Breast epithelium (tissue), 4 donors: Measurements from ENCODE around the gene DPM2. TPM values are rescaled to one million over a fixed set of nuclear protein-coding genes. Genes with fewer than 3 reads are reported as not detected.
A peak's percentile ranks its signal among the peaks of the same experiment; 100 is the strongest.

Source experiments
- DNase-seq, 2 donors: peaks; one replicate each; pipeline ENCODE4 v3.0.0-alpha.2; 2019; ENCODE audit warnings: low spot score in 2 of 2
- H3K27ac ChIP-seq, 2 donors: fragments of 200-600 bp; sonication (generic) in 1 of 2; one replicate each; pipeline ENCODE4 v1.5.1; 2016 to 2019; ENCODE audit warnings: mild to moderate bottlenecking in 1 of 2
- H3K27me3 ChIP-seq, 2 donors: fragments of 200-600 bp; sonication (generic) in 1 of 2; one replicate each; pipeline versions ENCODE4 v1.5.1 to v1.6.0; 2017 to 2019; ENCODE audit warnings: control low read depth in 1 of 2, mild to moderate bottlenecking in 1 of 2
- H3K36me3 ChIP-seq: fragments of 200-600 bp; one replicate; pipeline ENCODE4 v1.5.1; 2019
- H3K4me1 ChIP-seq, 2 donors: fragments of 200-600 bp; sonication (generic); one replicate each; pipeline ENCODE4 v1.5.1; 2016 to 2019; ENCODE audit warnings: control low read depth in 1 of 2
- H3K4me3 ChIP-seq, 3 donors: fragments of 200-600 bp; sonication (generic); 1 replicate in 2 of 3; 2 replicates in 1 of 3; pipeline ENCODE4 v1.5.1; 2016 to 2019; ENCODE audit warnings: mild to moderate bottlenecking in 3 of 3, moderate library complexity in 2 of 3
- H3K9me3 ChIP-seq, 2 donors: fragments of 200-600 bp; sonication (generic) in 1 of 2; one replicate each; pipeline ENCODE4 v1.5.1; 2016 to 2019; ENCODE audit warnings: control low read depth in 1 of 2
- POLR2A ChIP-seq: fragments of 450-650 bp; IDR thresholded peaks from one replicate; pipeline ENCODE4 v1.6.1; 2016; ENCODE audit warnings: antibody characterized with exemption, mild to moderate bottlenecking, moderate library complexity
- POLR2AphosphoS5 ChIP-seq, 3 donors: sonication (generic); formaldehyde crosslinking; IDR thresholded peaks; one replicate each; pipeline ENCODE4 v1.6.1; 2017; ENCODE audit warnings: antibody characterized with exemption in 3 of 3
- intact Hi-C: fragments of 100-400 bp; cut with DNase I; formaldehyde crosslinking; loops from one replicate; pipeline ENCODE4 v1.15.1; 2023; ENCODE audit warnings: low total_unique reads
- total RNA-seq, 3 donors: library from RNA; depleted of rRNA; stranded (reverse); fragments of >200 nt; gene quantifications; one replicate each; pipeline ENCODE4 v1.1.0, GENCODE V29; 2016
- TF ChIP-seq, protein P1 (sequence below), 3 donors: fragments of 450-650 bp; IDR thresholded peaks; one replicate each; pipeline ENCODE4 v1.5.1; 2016 to 2017; ENCODE audit warnings: antibody characterized with exemption in 3 of 3, mild to moderate bottlenecking in 3 of 3, moderate library complexity in 3 of 3

Gene DPM2
- total RNA-seq, 3 donors from 2014 or later: 10.6 to 17.4 (median 17.1) TPM

- TF ChIP-seq, protein P1, sequence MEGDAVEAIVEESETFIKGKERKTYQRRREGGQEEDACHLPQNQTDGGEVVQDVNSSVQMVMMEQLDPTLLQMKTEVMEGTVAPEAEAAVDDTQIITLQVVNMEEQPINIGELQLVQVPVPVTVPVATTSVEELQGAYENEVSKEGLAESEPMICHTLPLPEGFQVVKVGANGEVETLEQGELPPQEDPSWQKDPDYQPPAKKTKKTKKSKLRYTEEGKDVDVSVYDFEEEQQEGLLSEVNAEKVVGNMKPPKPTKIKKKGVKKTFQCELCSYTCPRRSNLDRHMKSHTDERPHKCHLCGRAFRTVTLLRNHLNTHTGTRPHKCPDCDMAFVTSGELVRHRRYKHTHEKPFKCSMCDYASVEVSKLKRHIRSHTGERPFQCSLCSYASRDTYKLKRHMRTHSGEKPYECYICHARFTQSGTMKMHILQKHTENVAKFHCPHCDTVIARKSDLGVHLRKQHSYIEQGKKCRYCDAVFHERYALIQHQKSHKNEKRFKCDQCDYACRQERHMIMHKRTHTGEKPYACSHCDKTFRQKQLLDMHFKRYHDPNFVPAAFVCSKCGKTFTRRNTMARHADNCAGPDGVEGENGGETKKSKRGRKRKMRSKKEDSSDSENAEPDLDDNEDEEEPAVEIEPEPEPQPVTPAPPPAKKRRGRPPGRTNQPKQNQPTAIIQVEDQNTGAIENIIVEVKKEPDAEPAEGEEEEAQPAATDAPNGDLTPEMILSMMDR (IDR thresholded peaks at IDR 0.05): no peak
- no peak for TF ChIP-seq POLR2AphosphoS5 (IDR thresholded peaks at IDR 0.05)
- no peak for TF ChIP-seq POLR2A
- peaks cover 2% of the 10 kb centered on the region in 2 donors for H3K9me3 ChIP-seq
- no peak overlapping the region for H3K27ac ChIP-seq
- no peak for DNase-seq
- H3K36me3 ChIP-seq: peaks cover 9% of the 10 kb centered on the region
- no peaks in the 10 kb centered on the region for H3K27me3 ChIP-seq
- peaks cover 0 to 3% of the 10 kb centered on the region in 2 donors for H3K4me1 ChIP-seq
- intact Hi-C loops: no loop called here
- H3K4me3 ChIP-seq: no peak overlapping the region
Observed at GRCh38 chr9:127887792-127888191, 49.9 kb downstream of the DPM2 start.

DNA sequence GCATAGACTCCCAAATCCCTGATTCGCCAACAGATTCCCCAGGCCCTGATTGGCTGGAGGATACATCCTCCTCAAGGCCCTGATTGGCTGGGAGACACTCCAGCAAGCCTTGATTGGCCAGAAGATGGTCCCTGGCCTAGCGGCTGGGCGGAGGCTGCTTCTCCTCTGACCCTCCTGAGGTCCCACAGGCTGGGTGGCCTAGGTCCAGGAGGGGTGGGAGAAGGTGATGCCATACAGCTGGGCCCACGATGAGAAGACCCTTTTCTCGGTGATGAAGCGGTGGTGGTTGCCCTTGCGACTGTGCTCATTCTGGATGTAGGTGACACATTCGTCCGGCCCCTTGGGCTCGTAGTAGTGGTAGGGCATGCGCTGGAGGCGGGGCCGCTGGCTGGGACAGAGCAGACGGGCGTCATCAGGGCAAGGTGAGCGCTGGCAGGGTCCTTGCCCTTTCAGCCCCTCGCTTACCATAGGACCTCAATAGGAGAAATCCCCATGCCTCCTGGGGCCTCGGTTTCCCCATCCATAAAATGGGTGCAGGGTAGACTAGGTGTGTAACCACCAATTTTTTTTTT is 51.2 kb downstream of the DPM2 start:
- DNase-seq: no peak
- intact Hi-C loops: no loop called here
- Histone ChIP-seq H3K9me3 (no peaks in the 10 kb centered on the region), H3K27ac (peak overlapping the region in 1 of 2 donors; percentile 71), H3K36me3 (peaks cover 9% of the 10 kb centered on the region), H3K4me1 (peaks cover 0 to 3% of the 10 kb centered on the region in 2 donors), H3K27me3 (no peaks in the 10 kb centered on the region), H3K4me3 (no peak overlapping the region)
- TF ChIP-seq POLR2AphosphoS5 (IDR thresholded peaks at IDR 0.05) (no peak), POLR2A (no peak)
- TF ChIP-seq, protein P1 (IDR thresholded peaks at IDR 0.05): no peak

DNA sequence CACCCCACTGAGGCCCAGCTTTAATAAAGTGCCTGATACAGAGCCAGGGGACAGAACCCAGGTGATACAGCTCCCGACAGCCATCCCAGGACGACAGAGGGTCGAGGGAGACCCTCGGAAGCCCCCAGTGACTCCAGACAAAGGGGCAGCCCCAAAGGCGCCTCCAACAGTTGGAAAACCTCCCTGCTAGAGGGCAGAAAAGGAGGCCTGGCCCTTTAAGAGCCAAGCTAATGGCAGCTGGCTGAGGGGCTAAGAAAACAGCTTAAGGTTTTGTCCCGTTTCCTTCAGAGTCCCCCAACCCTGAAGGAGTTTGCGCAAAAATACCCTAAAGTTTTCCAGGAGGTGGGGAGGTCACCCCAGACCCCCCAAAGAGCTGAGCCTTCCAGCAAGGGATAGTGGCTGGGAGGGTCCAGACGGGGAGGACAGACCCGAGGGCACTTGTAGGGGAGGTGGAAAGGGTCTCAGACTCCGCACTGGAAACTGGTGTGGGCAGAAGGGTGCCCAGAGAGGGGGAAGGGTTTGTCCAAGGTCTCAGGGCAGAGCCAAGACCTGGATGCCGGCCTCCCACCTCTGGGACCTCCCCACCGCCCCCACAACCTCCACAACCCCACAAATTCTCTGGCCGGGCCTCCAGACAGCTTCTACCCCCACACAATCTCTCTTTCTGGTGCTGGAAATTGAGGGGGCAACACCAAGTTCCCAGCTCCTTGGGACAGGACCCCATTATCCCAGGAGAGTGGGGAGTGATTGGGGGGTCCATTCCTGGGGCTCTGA is 52.0 kb downstream of the DPM2 start:
- no peaks in the 10 kb centered on the region for H3K27me3 ChIP-seq
- no peak overlapping the region for H3K4me3 ChIP-seq
- no peak for DNase-seq
- peaks cover 9% of the 10 kb centered on the region for H3K36me3 ChIP-seq
- TF ChIP-seq, protein P1 (IDR thresholded peaks at IDR 0.05): no peak
- no peak for TF ChIP-seq POLR2A
- TF ChIP-seq POLR2AphosphoS5 (IDR thresholded peaks at IDR 0.05): no peak
- H3K27ac ChIP-seq: peak overlapping the region; percentile 17 to 71
- peaks cover 0 to 3% of the 10 kb centered on the region in 2 donors for H3K4me1 ChIP-seq
- H3K9me3 ChIP-seq: no peaks in the 10 kb centered on the region
- intact Hi-C loops: no loop called here

Other genes starting within 250 kb of the DPM2 start
- 1 to 10 TPM in 2 of 3 donors, not detected in 1; 2.0 TPM for gene CFAP157, start 230.9 kb downstream of the DPM2 start, total RNA-seq
- 10 to 100 TPM; 19.0 to 26.2 (median 23.3) TPM for gene PTRH1, start 222.2 kb downstream of the DPM2 start, total RNA-seq
- under 1 TPM; under 0.01 to 0.59 (median 0.16) TPM for gene TTC16, start 221.8 kb downstream of the DPM2 start, total RNA-seq
- gene TOR2A, start 202.6 kb downstream of the DPM2 start, total RNA-seq: 10 to 100 TPM in 1 of 3 donors, 1 to 10 TPM in 2; 9.5 to 16.7 (median 9.6) TPM
- gene SH2D3C, start 159.2 kb downstream of the DPM2 start, total RNA-seq: 10 to 100 TPM in 1 of 3 donors, 1 to 10 TPM in 2; 6.0 to 15.4 (median 6.9) TPM
- gene CDK9, start 151.8 kb downstream of the DPM2 start, total RNA-seq: 10 to 100 TPM; 60.0 to 70.4 (median 63.9) TPM
- gene FPGS, start 135.0 kb downstream of the DPM2 start, total RNA-seq: 100 to 1,000 TPM in 1 of 3 donors, 10 to 100 TPM in 2; 56.3 to 108 (median 78.6) TPM
- gene ENG, start 83.2 kb downstream of the DPM2 start, total RNA-seq: 10 to 100 TPM; 21.5 to 50.8 (median 30.9) TPM
- 10 to 100 TPM; 23.5 to 30.2 (median 23.6) TPM for gene AK1, start 60.2 kb downstream of the DPM2 start, total RNA-seq
- 100 to 1,000 TPM in 2 of 3 donors, 10 to 100 TPM in 1; 61.5 to 175 (median 103) TPM for gene ST6GALNAC6, start 38.3 kb downstream of the DPM2 start, total RNA-seq
- 10 to 100 TPM; 17.6 to 44.6 (median 24.0) TPM for gene ST6GALNAC4, start 20.8 kb downstream of the DPM2 start, total RNA-seq
- gene PIP5KL1, start 7.1 kb downstream of the DPM2 start, total RNA-seq: 10 to 100 TPM in 1 of 3 donors, 1 to 10 TPM in 2; 2.2 to 10.1 (median 5.2) TPM
- gene EEIG1, start 43.1 kb upstream of the DPM2 start, total RNA-seq: 10 to 100 TPM in 2 of 3 donors, 1 to 10 TPM in 1; 7.7 to 32.1 (median 19.7) TPM
- gene NAIF1, start 129.5 kb upstream of the DPM2 start, total RNA-seq: 10 to 100 TPM in 2 of 3 donors, 1 to 10 TPM in 1; 8.8 to 13.1 (median 11.9) TPM
- 10 to 100 TPM; 27.2 to 43.9 (median 33.1) TPM for gene SLC25A25, start 130.4 kb upstream of the DPM2 start, total RNA-seq
- 10 to 100 TPM; 35.7 to 86.9 (median 55.0) TPM for gene PTGES2, start 189.9 kb upstream of the DPM2 start, total RNA-seq
- 10 to 100 TPM in 2 of 3 donors, not detected in 1; 38.5 to 42.3 TPM for gene LCN2, start 211.6 kb upstream of the DPM2 start, total RNA-seq
- 100 to 1,000 TPM; 144 to 232 (median 152) TPM for gene BBLN, start 222.4 kb upstream of the DPM2 start, total RNA-seq